Muscle layer of colon (tissue), 2 donors: ENCODE data around the gene DCLRE1A.

Experiments used
- H3K27ac ChIP-seq: one replicate; pipeline ENCODE4 v1.7.0; 2013; ENCODE audit warnings: low read depth, mild to moderate bottlenecking, low read length, moderate library complexity
- H3K27me3 ChIP-seq, 2 donors: one replicate each; pipeline ENCODE4 v1.7.0; 2013; ENCODE audit warnings: low read length in 2 of 2, mild to moderate bottlenecking in 2 of 2; ENCODE audit not compliant: insufficient read depth in 2 of 2, control insufficient read depth in 1 of 2
- H3K36me3 ChIP-seq: one replicate; pipeline ENCODE4 v1.7.0; 2013; ENCODE audit warnings: mild to moderate bottlenecking, low read length; ENCODE audit not compliant: insufficient read depth
- H3K4me1 ChIP-seq: one replicate; pipeline ENCODE4 v1.7.0; 2013; ENCODE audit warnings: mild to moderate bottlenecking, low read length; ENCODE audit not compliant: insufficient read depth
- H3K4me3 ChIP-seq, 2 donors: one replicate each; pipeline ENCODE4 v1.7.0; 2013; ENCODE audit warnings: low read length in 2 of 2, low read depth in 1 of 2, mild to moderate bottlenecking in 1 of 2, moderate library complexity in 1 of 2
- H3K9ac ChIP-seq: one replicate; pipeline ENCODE4 v1.7.0; 2013; ENCODE audit warnings: low read length
- H3K9me3 ChIP-seq: one replicate; pipeline ENCODE4 v1.7.0; 2013; ENCODE audit warnings: mild to moderate bottlenecking, low read length
- donor health status: abdominal sarcoma.
- donor health status: Adenocarcinoma of cecum.

The DCLRE1A gene

DNA sequence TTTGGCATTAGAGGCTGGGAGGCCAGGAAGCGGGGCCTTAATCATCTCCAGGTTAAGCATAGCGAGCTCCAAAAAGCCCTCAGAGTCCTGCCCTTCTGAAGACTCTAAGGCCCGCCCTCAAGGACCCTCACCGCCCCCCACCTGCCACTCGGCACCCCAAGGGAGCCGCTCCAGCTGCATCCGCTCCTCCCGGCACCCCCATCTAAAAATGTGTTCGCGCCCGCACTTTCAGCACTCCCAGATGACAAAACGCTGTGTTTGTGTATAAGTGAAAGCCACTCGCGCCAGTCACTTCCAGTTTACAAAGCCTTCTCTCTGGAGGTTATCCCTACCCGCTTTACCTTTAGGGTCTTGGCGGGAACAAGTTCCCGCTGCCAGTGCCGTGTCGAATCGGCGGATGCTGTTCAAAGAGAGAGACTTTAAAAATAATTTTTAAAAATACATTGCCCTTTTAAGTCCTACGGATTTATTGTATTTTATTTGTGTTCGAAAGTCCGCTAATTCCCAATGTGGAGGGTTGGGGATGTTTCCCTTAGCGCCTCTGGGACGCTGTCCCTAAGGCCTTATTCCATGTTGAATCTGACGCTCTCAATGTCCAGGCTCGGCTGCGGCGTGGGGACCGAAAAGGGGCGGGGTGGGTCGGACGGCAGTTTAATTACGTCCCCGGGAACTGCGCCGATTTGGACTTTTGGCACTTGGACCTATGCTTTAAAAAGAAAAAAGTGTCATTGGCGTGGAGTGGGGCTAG, at the start of gene DCLRE1A, which contains the start of gene NHLRC2:
DCLRE1A (minus strand) TSS at position 70 of the 748 bp plus-strand sequence. CDS start 900 bp downstream, outside the sequence.
NHLRC2 (plus strand) TSS at position 649 of the 748 bp plus-strand sequence. CDS start 212 bp downstream, outside the sequence.
- Histone ChIP-seq H3K36me3 (peaks cover 2% of the 10 kb centered on the region), H3K27me3 (no peaks in the 10 kb centered on the region), H3K9me3 (no peaks in the 10 kb centered on the region), H3K9ac (peak within 1 kb of the TSS; percentile 75), H3K4me1 (peaks cover 26% of the 10 kb centered on the region), H3K27ac (peak within 1 kb of the TSS; percentile 95), H3K4me3 (peak within 1 kb of the TSS; percentile 54 to 83)

DNA sequence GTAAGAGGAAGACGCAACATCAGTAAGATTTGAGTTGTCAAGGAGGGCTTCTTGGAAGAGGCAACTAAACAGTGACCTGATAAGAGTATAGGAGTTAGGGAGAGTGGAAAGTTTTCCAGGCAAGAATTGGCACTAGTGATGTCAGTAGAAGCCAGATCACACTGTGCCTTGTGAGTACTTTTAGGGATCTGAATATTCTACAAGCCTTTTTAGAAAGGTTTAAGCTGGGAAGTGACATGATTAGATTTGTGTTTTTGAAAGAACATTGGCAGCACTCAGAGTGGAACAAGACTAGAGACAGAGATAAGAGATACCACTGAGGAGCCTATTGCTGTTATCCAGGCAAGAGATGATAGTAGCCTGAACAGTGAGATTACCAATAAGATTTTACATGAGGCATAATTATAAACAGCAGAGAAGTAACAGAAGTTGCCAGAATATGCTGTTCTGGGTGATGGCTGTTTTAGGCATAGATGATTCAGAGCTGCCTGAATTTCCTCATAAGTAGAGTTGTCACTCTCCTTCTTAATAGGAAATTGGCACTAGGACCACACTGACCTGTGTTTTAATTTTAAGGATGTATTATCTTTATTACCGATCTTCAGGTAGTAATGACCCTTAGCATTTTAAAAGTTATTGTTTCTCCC, 46.2 kb upstream of the DCLRE1A start:
- Histone ChIP-seq H3K27ac (no peak overlapping the region), H3K4me3 (no peak overlapping the region), H3K27me3 (no peaks in the 10 kb centered on the region), H3K36me3 (peaks cover 31% of the 10 kb centered on the region), H3K9me3 (no peaks in the 10 kb centered on the region), H3K9ac (no peak overlapping the region), H3K4me1 (no peaks in the 10 kb centered on the region)

DNA sequence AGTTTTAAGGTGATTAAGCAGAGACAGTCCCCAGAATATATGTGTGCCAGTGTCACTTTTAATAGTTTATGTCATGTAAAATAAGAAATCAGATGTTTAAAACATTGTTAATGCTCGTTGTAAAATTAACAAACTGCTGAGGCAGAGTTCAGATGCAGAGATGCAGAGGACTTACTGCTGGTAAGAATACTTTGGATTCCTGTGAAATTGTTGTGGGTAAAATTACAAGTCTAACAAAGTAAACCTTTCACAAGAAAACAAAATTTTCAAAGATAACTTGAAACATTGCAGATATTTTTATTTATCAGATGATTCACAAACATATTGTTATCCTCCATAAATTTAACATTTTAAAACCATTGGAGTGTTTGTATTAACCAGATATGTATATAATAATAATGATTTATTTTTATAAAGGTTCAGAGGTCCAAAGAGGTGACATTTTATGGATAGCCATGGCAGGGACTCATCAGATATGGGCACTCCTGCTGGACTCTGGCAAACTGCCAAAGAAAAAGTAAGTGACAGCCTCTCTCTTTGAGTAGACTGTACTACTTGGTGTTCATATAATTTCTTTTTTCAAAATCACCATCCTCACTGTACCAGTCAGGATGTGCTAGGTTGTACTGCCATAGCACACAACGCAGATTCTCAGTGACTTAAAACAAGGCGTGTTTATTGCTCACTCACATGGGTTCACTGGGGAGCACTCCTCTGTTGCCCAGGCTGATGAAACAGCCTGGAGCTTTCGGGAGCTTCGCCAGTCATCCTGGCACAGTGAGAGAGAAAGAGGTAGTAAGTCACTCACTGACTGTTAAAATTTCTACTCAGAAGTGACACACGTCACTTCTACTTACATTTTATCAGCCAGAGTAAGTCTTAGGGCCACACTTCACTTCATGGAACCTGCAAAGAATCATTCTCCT, 44.1 kb upstream of the DCLRE1A start:
- no peaks in the 10 kb centered on the region for H3K4me1 ChIP-seq
- no peak overlapping the region for H3K4me3 ChIP-seq
- peaks cover 15% of the 10 kb centered on the region for H3K36me3 ChIP-seq
- no peaks in the 10 kb centered on the region for H3K27me3 ChIP-seq
- no peak overlapping the region for H3K9ac ChIP-seq
- no peaks in the 10 kb centered on the region for H3K9me3 ChIP-seq
- H3K27ac ChIP-seq, result no peak overlapping the region

DNA sequence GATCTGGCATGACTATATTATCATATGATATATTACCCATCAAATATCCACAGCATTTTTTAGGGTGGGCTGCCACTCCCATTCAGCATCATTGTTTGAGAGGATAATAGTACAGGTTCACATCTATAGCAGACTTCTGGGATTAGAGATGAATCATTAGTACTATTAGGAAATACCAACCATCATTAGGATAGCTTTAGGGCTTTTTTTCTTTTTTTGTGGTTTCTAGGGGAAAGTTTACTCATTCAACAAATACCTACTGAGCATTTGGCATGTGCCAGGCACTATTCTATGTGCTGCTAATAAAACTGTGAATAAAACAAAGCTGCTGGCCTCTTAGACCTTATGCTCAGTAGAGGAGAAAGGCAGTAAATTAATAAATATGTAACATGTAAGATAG, 41.1 kb upstream of the DCLRE1A start:
- Histone ChIP-seq H3K27ac (no peak overlapping the region), H3K27me3 (no peaks in the 10 kb centered on the region), H3K36me3 (peaks cover 8% of the 10 kb centered on the region), H3K4me3 (no peak overlapping the region), H3K9me3 (no peaks in the 10 kb centered on the region), H3K4me1 (no peaks in the 10 kb centered on the region), H3K9ac (no peak overlapping the region)

DNA sequence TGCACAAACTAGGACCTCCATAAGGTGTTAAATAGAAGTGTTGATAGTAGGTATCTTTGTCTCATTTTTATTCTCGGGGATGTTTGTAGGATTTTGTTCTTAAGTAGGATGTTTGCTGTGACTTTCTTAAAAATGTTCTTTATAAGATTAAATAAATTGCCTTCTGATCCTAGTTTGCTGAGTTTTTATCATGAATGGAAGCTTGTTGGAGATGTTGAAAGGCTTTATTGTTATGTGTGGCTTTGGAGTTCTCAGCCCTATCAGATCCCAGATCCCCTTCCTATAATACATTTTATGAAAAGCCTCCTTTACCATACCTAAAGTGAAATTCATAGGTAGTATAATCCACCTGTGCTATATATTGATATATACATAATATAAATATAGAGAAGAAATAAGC, 40.7 kb upstream of the DCLRE1A start:
- Histone ChIP-seq H3K27ac (no peak overlapping the region), H3K27me3 (no peaks in the 10 kb centered on the region), H3K4me3 (no peak overlapping the region), H3K9ac (no peak overlapping the region), H3K36me3 (peaks cover 8% of the 10 kb centered on the region), H3K4me1 (no peaks in the 10 kb centered on the region), H3K9me3 (no peaks in the 10 kb centered on the region)

DNA sequence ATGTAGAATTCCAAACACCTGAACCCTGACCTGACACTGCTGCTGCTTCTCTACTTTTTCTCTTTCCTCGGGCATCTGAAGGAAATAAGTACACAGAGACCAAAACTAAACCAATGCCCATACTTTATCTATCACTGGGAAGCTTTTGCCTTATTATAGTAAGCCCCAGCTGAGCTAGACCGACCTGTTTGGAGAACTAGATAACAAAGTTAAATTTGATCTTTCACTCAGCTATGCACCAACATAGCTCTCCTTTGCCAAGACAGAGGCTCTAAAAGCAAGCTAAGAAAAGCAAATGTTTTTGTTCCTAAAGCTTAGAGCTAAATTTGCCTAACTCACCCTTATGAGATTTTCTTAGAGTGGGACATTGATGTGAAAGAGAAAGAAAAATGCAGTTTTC, 39.7 kb upstream of the DCLRE1A start:
- H3K27me3 ChIP-seq, result no peaks in the 10 kb centered on the region
- peaks cover 6% of the 10 kb centered on the region for H3K36me3 ChIP-seq
- H3K27ac ChIP-seq, result no peak overlapping the region
- H3K9me3 ChIP-seq, result no peaks in the 10 kb centered on the region
- H3K4me3 ChIP-seq, result no peak overlapping the region
- H3K9ac ChIP-seq, result no peak overlapping the region
- no peaks in the 10 kb centered on the region for H3K4me1 ChIP-seq

DNA sequence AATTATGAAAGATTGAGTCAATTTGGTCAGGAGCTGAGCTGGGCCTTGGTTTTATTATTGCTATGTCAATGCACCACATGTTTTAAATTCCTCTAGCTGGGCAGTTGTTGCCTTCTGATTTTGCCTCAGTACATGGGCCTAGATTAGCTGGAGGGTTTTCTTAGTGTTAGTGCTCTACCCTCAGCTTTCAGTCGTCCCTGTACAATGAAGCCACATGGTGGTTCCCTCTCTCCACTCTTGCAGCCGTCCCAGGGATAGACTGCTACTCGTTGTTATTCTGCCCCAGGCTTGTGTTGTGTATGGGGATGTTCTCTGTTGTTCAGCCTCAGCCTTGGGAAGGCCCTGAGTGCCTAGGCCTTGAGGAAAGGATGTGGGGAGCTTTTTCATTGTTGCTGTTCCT, 37.6 kb upstream of the DCLRE1A start:
- Histone ChIP-seq H3K9me3 (no peaks in the 10 kb centered on the region), H3K4me1 (no peaks in the 10 kb centered on the region), H3K9ac (no peak overlapping the region), H3K36me3 (no peaks in the 10 kb centered on the region), H3K27me3 (no peaks in the 10 kb centered on the region), H3K4me3 (no peak overlapping the region), H3K27ac (no peak overlapping the region)

DNA sequence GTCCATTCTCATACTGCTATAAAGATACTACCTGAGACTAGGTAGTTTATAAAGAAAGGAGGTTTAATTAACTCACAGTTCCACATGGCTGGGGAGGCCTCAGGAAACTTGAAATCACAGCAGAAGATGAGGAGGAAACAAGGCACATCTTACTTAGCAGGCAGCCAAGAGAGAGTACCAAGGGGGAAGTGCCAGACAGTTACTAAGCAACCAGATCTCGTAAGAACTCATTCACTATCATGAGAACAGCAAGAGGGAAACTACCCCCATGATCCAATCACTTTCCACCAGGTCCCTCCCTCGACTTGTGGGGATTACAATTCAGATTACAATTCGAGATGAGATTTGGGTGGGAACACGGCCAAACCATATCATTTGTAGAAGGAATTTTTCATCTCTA, 36.9 kb upstream of the DCLRE1A start:
- Histone ChIP-seq H3K4me1 (no peaks in the 10 kb centered on the region), H3K27me3 (no peaks in the 10 kb centered on the region), H3K9ac (no peak overlapping the region), H3K36me3 (no peaks in the 10 kb centered on the region), H3K27ac (no peak overlapping the region), H3K4me3 (no peak overlapping the region), H3K9me3 (no peaks in the 10 kb centered on the region)

DNA sequence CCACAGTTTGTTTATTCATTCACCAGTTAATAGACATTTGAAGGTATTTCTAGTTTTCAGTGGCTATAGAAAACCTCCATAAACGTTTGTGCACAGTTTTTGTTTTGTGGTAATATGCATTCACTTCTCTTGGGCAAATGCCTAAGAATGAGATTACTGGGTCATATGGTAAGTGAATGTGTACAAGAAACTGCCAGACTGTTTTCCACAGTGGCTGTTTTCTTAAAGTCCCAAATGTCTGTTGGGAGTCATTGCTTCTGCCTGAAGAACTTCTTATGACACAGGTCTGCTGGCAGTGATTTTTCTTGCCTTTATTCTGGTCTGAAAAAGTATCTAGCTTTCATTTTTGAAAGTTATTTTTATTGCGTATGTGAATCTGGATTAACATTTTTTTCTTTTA, 36.0 kb upstream of the DCLRE1A start:
- Histone ChIP-seq H3K9ac (no peak overlapping the region), H3K4me1 (no peaks in the 10 kb centered on the region), H3K4me3 (no peak overlapping the region), H3K9me3 (no peaks in the 10 kb centered on the region), H3K27me3 (no peaks in the 10 kb centered on the region), H3K36me3 (peaks cover 7% of the 10 kb centered on the region), H3K27ac (no peak overlapping the region)

DNA sequence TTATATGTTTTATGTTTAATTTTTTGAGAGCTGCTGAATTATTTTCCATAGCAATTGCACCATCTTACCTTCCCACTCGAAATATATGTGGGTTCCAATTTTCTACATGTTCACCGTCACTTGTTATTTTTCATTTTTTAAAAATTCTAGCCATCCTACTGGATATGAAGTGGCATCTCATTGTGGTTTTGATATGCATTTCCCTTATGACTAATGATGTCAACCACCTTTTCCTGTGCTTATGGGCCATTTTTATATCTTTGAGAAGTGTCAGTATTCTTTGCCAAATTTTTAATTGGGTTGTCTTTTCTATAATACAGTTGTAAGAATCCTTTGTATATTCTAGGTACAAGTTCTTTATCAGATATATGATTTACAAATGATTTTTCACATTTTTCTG, 28.4 kb upstream of the DCLRE1A start:
- H3K4me3 ChIP-seq, result no peak overlapping the region
- H3K27ac ChIP-seq, result no peak overlapping the region
- H3K9me3 ChIP-seq, result no peaks in the 10 kb centered on the region
- H3K27me3 ChIP-seq, result no peaks in the 10 kb centered on the region
- H3K36me3 ChIP-seq, result peaks cover 19% of the 10 kb centered on the region
- no peaks in the 10 kb centered on the region for H3K4me1 ChIP-seq
- no peak overlapping the region for H3K9ac ChIP-seq

DNA sequence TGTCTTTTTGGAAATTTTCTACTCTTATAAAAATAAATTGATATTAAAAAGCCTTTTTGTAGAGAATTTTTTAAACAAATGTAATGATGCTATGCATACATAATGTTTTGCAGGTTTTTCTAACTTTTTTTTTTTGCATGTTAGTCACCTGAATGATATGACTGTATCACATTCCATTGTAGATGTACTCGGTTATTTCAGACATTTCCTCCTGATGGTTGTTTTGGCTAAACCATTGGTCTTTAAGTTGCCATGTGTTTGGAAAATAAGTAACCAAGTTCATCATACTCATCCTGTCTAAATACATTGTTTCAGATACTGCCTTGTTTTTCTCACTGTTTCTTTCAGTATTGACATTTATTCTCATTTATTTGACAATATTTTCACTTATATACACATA, 26.4 kb upstream of the DCLRE1A start:
- H3K9me3 ChIP-seq, result no peaks in the 10 kb centered on the region
- no peak overlapping the region for H3K9ac ChIP-seq
- no peak overlapping the region for H3K4me3 ChIP-seq
- H3K27me3 ChIP-seq, result no peaks in the 10 kb centered on the region
- no peaks in the 10 kb centered on the region for H3K4me1 ChIP-seq
- no peak overlapping the region for H3K27ac ChIP-seq
- peaks cover 17% of the 10 kb centered on the region for H3K36me3 ChIP-seq
